K562 (cell line): Measurements from ENCODE around the gene YJEFN3. TPM values are rescaled to one million over a fixed set of nuclear protein-coding genes. Genes with fewer than 3 reads are reported as not detected.
A peak's percentile ranks its signal among the peaks of the same experiment; 100 is the strongest.

Experiments
- CREB5 ChIP-seq: fragments of 250-450 bp; sonication (Bioruptor Pico); IDR thresholded peaks from 2 replicates; pipeline ENCODE4 v1.5.0; 2020; ENCODE audit warnings: mild to moderate bottlenecking
- DEAF1 ChIP-seq: fragments of 450-650 bp; formaldehyde crosslinking; IDR thresholded peaks from 2 replicates; pipeline ENCODE4 v1.4.0; 2020; ENCODE audit warnings: mild to moderate bottlenecking, moderate library complexity
- SNIP1 ChIP-seq: fragments of 450-650 bp; IDR thresholded peaks from 2 replicates; pipeline ENCODE4 v1.7.1; 2017; ENCODE audit warnings: low read depth, mild to moderate bottlenecking
- ZFPM2 ChIP-seq: fragments of 250-450 bp; sonication (Bioruptor Pico); IDR thresholded peaks from 2 replicates; pipeline ENCODE4 v1.5.1; 2022; ENCODE audit warnings: mild to moderate bottlenecking
- polyA plus RNA-seq, 8 experiments: library from polyadenylated mRNA; depleted of rRNA in 4 of 8; stranded (reverse) in 5 of 8; unstranded in 3 of 8; fragments of >200 nt; fragmentation: Nextera tagmentation in 2 of 8; fragmentation: Illumina TruSeq in 1 of 8; extraction: Ambion mirVana in 2 of 8; extraction: Trizol in 1 of 8; gene quantifications; 2 replicates each; pipeline versions ENCODE4 v1.2.1 to v1.2.3, GENCODE V29; 2011 to 2014; ENCODE audit warnings: inconsistent platforms in 1 of 8, missing spikeins in 1 of 8
- total RNA-seq, 7 experiments: library from RNA; depleted of rRNA in 6 of 7; stranded (reverse); fragments of >200 nt in 6 of 7; fragmentation: Illumina TruSeq in 2 of 7; extraction: Trizol in 2 of 7; gene quantifications; 2 replicates each; pipeline versions ENCODE4 v1.2.1 to v1.2.3, GENCODE V29; 2011 to 2021; ENCODE audit warnings: low replicate concordance in 1 of 7
- TF ChIP-seq, protein P1 (sequence below): fragments of 200-600 bp; sonication (generic); IDR thresholded peaks from one replicate; pipeline ENCODE4 v1.6.1; 2012; ENCODE audit warnings: mild to moderate bottlenecking, low read depth, low read length, inconsistent platforms
- TF ChIP-seq, protein P2 (sequence below): fragments of 450-650 bp; IDR thresholded peaks from 2 replicates; pipeline ENCODE4 v1.6.1; 2017; ENCODE audit warnings: antibody characterized with exemption, mild to moderate bottlenecking

YJEFN3 gene
- total and polyA plus RNA-seq, 9 of the 15 experiments (the other 6 are each of a cell fraction or from before 2014, with no cell fraction given) = 0.04 to 5.8 (median 1.3) TPM; not detected in 1

- TF ChIP-seq DEAF1 (CRISPR knock-in tag) (peak; percentile 75), CREB5 (no peak), ZFPM2 (CRISPR knock-in tag) (no peak), SNIP1 (no peak)
- TF ChIP-seq, protein P1, sequence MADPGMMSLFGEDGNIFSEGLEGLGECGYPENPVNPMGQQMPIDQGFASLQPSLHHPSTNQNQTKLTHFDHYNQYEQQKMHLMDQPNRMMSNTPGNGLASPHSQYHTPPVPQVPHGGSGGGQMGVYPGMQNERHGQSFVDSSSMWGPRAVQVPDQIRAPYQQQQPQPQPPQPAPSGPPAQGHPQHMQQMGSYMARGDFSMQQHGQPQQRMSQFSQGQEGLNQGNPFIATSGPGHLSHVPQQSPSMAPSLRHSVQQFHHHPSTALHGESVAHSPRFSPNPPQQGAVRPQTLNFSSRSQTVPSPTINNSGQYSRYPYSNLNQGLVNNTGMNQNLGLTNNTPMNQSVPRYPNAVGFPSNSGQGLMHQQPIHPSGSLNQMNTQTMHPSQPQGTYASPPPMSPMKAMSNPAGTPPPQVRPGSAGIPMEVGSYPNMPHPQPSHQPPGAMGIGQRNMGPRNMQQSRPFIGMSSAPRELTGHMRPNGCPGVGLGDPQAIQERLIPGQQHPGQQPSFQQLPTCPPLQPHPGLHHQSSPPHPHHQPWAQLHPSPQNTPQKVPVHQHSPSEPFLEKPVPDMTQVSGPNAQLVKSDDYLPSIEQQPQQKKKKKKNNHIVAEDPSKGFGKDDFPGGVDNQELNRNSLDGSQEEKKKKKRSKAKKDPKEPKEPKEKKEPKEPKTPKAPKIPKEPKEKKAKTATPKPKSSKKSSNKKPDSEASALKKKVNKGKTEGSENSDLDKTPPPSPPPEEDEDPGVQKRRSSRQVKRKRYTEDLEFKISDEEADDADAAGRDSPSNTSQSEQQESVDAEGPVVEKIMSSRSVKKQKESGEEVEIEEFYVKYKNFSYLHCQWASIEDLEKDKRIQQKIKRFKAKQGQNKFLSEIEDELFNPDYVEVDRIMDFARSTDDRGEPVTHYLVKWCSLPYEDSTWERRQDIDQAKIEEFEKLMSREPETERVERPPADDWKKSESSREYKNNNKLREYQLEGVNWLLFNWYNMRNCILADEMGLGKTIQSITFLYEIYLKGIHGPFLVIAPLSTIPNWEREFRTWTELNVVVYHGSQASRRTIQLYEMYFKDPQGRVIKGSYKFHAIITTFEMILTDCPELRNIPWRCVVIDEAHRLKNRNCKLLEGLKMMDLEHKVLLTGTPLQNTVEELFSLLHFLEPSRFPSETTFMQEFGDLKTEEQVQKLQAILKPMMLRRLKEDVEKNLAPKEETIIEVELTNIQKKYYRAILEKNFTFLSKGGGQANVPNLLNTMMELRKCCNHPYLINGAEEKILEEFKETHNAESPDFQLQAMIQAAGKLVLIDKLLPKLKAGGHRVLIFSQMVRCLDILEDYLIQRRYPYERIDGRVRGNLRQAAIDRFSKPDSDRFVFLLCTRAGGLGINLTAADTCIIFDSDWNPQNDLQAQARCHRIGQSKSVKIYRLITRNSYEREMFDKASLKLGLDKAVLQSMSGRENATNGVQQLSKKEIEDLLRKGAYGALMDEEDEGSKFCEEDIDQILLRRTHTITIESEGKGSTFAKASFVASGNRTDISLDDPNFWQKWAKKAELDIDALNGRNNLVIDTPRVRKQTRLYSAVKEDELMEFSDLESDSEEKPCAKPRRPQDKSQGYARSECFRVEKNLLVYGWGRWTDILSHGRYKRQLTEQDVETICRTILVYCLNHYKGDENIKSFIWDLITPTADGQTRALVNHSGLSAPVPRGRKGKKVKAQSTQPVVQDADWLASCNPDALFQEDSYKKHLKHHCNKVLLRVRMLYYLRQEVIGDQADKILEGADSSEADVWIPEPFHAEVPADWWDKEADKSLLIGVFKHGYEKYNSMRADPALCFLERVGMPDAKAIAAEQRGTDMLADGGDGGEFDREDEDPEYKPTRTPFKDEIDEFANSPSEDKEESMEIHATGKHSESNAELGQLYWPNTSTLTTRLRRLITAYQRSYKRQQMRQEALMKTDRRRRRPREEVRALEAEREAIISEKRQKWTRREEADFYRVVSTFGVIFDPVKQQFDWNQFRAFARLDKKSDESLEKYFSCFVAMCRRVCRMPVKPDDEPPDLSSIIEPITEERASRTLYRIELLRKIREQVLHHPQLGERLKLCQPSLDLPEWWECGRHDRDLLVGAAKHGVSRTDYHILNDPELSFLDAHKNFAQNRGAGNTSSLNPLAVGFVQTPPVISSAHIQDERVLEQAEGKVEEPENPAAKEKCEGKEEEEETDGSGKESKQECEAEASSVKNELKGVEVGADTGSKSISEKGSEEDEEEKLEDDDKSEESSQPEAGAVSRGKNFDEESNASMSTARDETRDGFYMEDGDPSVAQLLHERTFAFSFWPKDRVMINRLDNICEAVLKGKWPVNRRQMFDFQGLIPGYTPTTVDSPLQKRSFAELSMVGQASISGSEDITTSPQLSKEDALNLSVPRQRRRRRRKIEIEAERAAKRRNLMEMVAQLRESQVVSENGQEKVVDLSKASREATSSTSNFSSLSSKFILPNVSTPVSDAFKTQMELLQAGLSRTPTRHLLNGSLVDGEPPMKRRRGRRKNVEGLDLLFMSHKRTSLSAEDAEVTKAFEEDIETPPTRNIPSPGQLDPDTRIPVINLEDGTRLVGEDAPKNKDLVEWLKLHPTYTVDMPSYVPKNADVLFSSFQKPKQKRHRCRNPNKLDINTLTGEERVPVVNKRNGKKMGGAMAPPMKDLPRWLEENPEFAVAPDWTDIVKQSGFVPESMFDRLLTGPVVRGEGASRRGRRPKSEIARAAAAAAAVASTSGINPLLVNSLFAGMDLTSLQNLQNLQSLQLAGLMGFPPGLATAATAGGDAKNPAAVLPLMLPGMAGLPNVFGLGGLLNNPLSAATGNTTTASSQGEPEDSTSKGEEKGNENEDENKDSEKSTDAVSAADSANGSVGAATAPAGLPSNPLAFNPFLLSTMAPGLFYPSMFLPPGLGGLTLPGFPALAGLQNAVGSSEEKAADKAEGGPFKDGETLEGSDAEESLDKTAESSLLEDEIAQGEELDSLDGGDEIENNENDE = no peak
- TF ChIP-seq, protein P2, sequence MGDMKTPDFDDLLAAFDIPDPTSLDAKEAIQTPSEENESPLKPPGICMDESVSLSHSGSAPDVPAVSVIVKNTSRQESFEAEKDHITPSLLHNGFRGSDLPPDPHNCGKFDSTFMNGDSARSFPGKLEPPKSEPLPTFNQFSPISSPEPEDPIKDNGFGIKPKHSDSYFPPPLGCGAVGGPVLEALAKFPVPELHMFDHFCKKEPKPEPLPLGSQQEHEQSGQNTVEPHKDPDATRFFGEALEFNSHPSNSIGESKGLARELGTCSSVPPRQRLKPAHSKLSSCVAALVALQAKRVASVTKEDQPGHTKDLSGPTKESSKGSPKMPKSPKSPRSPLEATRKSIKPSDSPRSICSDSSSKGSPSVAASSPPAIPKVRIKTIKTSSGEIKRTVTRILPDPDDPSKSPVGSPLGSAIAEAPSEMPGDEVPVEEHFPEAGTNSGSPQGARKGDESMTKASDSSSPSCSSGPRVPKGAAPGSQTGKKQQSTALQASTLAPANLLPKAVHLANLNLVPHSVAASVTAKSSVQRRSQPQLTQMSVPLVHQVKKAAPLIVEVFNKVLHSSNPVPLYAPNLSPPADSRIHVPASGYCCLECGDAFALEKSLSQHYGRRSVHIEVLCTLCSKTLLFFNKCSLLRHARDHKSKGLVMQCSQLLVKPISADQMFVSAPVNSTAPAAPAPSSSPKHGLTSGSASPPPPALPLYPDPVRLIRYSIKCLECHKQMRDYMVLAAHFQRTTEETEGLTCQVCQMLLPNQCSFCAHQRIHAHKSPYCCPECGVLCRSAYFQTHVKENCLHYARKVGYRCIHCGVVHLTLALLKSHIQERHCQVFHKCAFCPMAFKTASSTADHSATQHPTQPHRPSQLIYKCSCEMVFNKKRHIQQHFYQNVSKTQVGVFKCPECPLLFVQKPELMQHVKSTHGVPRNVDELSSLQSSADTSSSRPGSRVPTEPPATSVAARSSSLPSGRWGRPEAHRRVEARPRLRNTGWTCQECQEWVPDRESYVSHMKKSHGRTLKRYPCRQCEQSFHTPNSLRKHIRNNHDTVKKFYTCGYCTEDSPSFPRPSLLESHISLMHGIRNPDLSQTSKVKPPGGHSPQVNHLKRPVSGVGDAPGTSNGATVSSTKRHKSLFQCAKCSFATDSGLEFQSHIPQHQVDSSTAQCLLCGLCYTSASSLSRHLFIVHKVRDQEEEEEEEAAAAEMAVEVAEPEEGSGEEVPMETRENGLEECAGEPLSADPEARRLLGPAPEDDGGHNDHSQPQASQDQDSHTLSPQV = peak; percentile 53; the same call in 1 of the 2 replicates
Observed at GRCh38 chr19:19490214-19490968, 38.3 kb upstream of the YJEFN3 start (continued).
